Measurements from ENCODE around the gene IRF9.

Gene IRF9

GRCh38 chr14:24122898-24123297 lies 38.2 kb upstream of the IRF9 start:
- Mint-ChIP-seq H3K4me1 (peaks cover 6% of the 10 kb centered on the region), H3K27ac (ENCODE audit: low read depth) (no peak overlapping the region), H3K27me3 (no peaks in the 10 kb centered on the region), H3K9me3 (no peaks in the 10 kb centered on the region), H3K4me3 (no peak overlapping the region), H3K36me3 (ENCODE audit: insufficient read depth) (peaks cover 46% of the 10 kb centered on the region)
- ATAC-seq (replicated peaks; ENCODE audit: extremely low read depth, poor library complexity, severe bottlenecking) (no peak), DNase-seq (ENCODE audit: low spot score in 2 of 2) (no peak)

- Mint-ChIP-seq H3K9me3 (no peaks in the 10 kb centered on the region), H3K27ac (ENCODE audit: low read depth) (no peak overlapping the region)
- ATAC-seq (replicated peaks; ENCODE audit: extremely low read depth, poor library complexity, severe bottlenecking) = no peak
Observed at GRCh38 chr14:24123424-24124417, 37.3 kb upstream of the IRF9 start.

GRCh38 chr14:24126939-24127338 lies 34.1 kb upstream of the IRF9 start:
- H3K27me3 Mint-ChIP-seq = no peaks in the 10 kb centered on the region
- H3K4me3 Mint-ChIP-seq = no peak overlapping the region
- DNase-seq (ENCODE audit: low spot score in 2 of 2) (no peak), ATAC-seq (replicated peaks; ENCODE audit: extremely low read depth, poor library complexity, severe bottlenecking) (no peak)
- H3K4me1 Mint-ChIP-seq = peaks cover 3% of the 10 kb centered on the region
- no peaks in the 10 kb centered on the region for H3K9me3 Mint-ChIP-seq
- H3K36me3 Mint-ChIP-seq (ENCODE audit: insufficient read depth) = peaks cover 17% of the 10 kb centered on the region
- no peak overlapping the region for H3K27ac Mint-ChIP-seq (ENCODE audit: low read depth)

More at GRCh38 chr14:24123424-24124417, 37.3 kb upstream of the IRF9 start:
- Mint-ChIP-seq H3K36me3 (ENCODE audit: insufficient read depth) (peaks cover 42% of the 10 kb centered on the region), H3K27me3 (no peaks in the 10 kb centered on the region), H3K4me3 (no peak overlapping the region), H3K4me1 (peaks cover 1% of the 10 kb centered on the region)
- no peak for DNase-seq (ENCODE audit: low spot score in 2 of 2)

- no peak overlapping the region for H3K27ac Mint-ChIP-seq (ENCODE audit: low read depth)
- ATAC-seq (replicated peaks; ENCODE audit: extremely low read depth, poor library complexity, severe bottlenecking) = no peak
- H3K27me3 Mint-ChIP-seq = no peaks in the 10 kb centered on the region
- no peak for DNase-seq (ENCODE audit: low spot score in 2 of 2)
- H3K4me3 Mint-ChIP-seq = no peak overlapping the region
- peaks cover 10% of the 10 kb centered on the region for H3K36me3 Mint-ChIP-seq (ENCODE audit: insufficient read depth)
- peaks cover 11% of the 10 kb centered on the region for H3K4me1 Mint-ChIP-seq
- no peaks in the 10 kb centered on the region for H3K9me3 Mint-ChIP-seq
Observed at GRCh38 chr14:24127673-24128072, 33.4 kb upstream of the IRF9 start.

- peaks cover 3% of the 10 kb centered on the region for H3K36me3 Mint-ChIP-seq (ENCODE audit: insufficient read depth)
- H3K27ac Mint-ChIP-seq (ENCODE audit: low read depth) = no peak overlapping the region
- no peaks in the 10 kb centered on the region for H3K27me3 Mint-ChIP-seq
- H3K4me3 Mint-ChIP-seq = no peak overlapping the region
- no peak for ATAC-seq (replicated peaks; ENCODE audit: extremely low read depth, poor library complexity, severe bottlenecking)
- H3K9me3 Mint-ChIP-seq = no peaks in the 10 kb centered on the region
- no peak for DNase-seq (ENCODE audit: low spot score in 2 of 2)
- H3K4me1 Mint-ChIP-seq = peaks cover 14% of the 10 kb centered on the region
Observed at GRCh38 chr14:24129410-24129998, 31.6 kb upstream of the IRF9 start.

- no peak for ATAC-seq (replicated peaks; ENCODE audit: extremely low read depth, poor library complexity, severe bottlenecking)
- peaks cover 20% of the 10 kb centered on the region for H3K4me1 Mint-ChIP-seq
- DNase-seq (ENCODE audit: low spot score in 2 of 2) = no peak
- H3K9me3 Mint-ChIP-seq = no peaks in the 10 kb centered on the region
- H3K4me3 Mint-ChIP-seq = no peak within 1 kb of the TSS
- no peaks in the 10 kb centered on the region for H3K27me3 Mint-ChIP-seq
- no peak within 1 kb of the TSS for H3K27ac Mint-ChIP-seq (ENCODE audit: low read depth)
- H3K36me3 Mint-ChIP-seq (ENCODE audit: insufficient read depth) = peaks cover 3% of the 10 kb centered on the region
Observed at GRCh38 chr14:24130380-24130716, 30.7 kb upstream of the IRF9 start, which contains the start of gene FITM1. Gene FITM1, plus strand, starts transcription at chr14:24130659. Its CDS starts 905 bp downstream, at chr14:24131564.

GRCh38 chr14:24130717-24131548 lies 30.1 kb upstream of the IRF9 start:
- Mint-ChIP-seq H3K4me1 (peaks cover 25% of the 10 kb centered on the region), H3K36me3 (ENCODE audit: insufficient read depth) (peaks cover 3% of the 10 kb centered on the region), H3K27ac (ENCODE audit: low read depth) (no peak overlapping the region), H3K27me3 (no peaks in the 10 kb centered on the region), H3K9me3 (no peaks in the 10 kb centered on the region), H3K4me3 (no peak overlapping the region)
- ATAC-seq (replicated peaks; ENCODE audit: extremely low read depth, poor library complexity, severe bottlenecking) (no peak), DNase-seq (ENCODE audit: low spot score in 2 of 2) (no peak)

GRCh38 chr14:24131549-24131966 lies 29.5 kb upstream of the IRF9 start:
- peaks cover 26% of the 10 kb centered on the region for H3K4me1 Mint-ChIP-seq
- no peak overlapping the region for H3K4me3 Mint-ChIP-seq
- no peaks in the 10 kb centered on the region for H3K9me3 Mint-ChIP-seq
- no peak overlapping the region for H3K27ac Mint-ChIP-seq (ENCODE audit: low read depth)
- peaks cover 3% of the 10 kb centered on the region for H3K36me3 Mint-ChIP-seq (ENCODE audit: insufficient read depth)
- no peaks in the 10 kb centered on the region for H3K27me3 Mint-ChIP-seq
- no peak for DNase-seq (ENCODE audit: low spot score in 2 of 2)
- no peak for ATAC-seq (replicated peaks; ENCODE audit: extremely low read depth, poor library complexity, severe bottlenecking)

GRCh38 chr14:24132061-24132685 lies 28.9 kb upstream of the IRF9 start:
- peaks cover 9% of the 10 kb centered on the region for H3K36me3 Mint-ChIP-seq (ENCODE audit: insufficient read depth)
- DNase-seq (ENCODE audit: low spot score in 2 of 2) = no peak
- peak overlapping the region; percentile 41 for H3K4me3 Mint-ChIP-seq
- H3K4me1 Mint-ChIP-seq = peaks cover 32% of the 10 kb centered on the region
- no peak overlapping the region for H3K27ac Mint-ChIP-seq (ENCODE audit: low read depth)
- H3K9me3 Mint-ChIP-seq = no peaks in the 10 kb centered on the region
- ATAC-seq (replicated peaks; ENCODE audit: extremely low read depth, poor library complexity, severe bottlenecking) = no peak
- no peaks in the 10 kb centered on the region for H3K27me3 Mint-ChIP-seq

GRCh38 chr14:24132976-24133375 lies 28.1 kb upstream of the IRF9 start:
- H3K27me3 Mint-ChIP-seq = no peaks in the 10 kb centered on the region
- H3K4me1 Mint-ChIP-seq = peaks cover 38% of the 10 kb centered on the region
- no peak overlapping the region for H3K27ac Mint-ChIP-seq (ENCODE audit: low read depth)
- peaks cover 10% of the 10 kb centered on the region for H3K36me3 Mint-ChIP-seq (ENCODE audit: insufficient read depth)
- DNase-seq (ENCODE audit: low spot score in 2 of 2) (no peak), ATAC-seq (replicated peaks; ENCODE audit: extremely low read depth, poor library complexity, severe bottlenecking) (no peak)
- H3K4me3 Mint-ChIP-seq = no peak overlapping the region
- no peaks in the 10 kb centered on the region for H3K9me3 Mint-ChIP-seq

GRCh38 chr14:24133735-24134134 lies 27.3 kb upstream of the IRF9 start:
- no peaks in the 10 kb centered on the region for H3K9me3 Mint-ChIP-seq
- no peak overlapping the region for H3K4me3 Mint-ChIP-seq
- no peak for DNase-seq (ENCODE audit: low spot score in 2 of 2)
- peaks cover 41% of the 10 kb centered on the region for H3K4me1 Mint-ChIP-seq
- no peaks in the 10 kb centered on the region for H3K27me3 Mint-ChIP-seq
- peaks cover 13% of the 10 kb centered on the region for H3K36me3 Mint-ChIP-seq (ENCODE audit: insufficient read depth)
- no peak overlapping the region for H3K27ac Mint-ChIP-seq (ENCODE audit: low read depth)
- no peak for ATAC-seq (replicated peaks; ENCODE audit: extremely low read depth, poor library complexity, severe bottlenecking)

GRCh38 chr14:24135584-24135833 lies 25.6 kb upstream of the IRF9 start:
- ATAC-seq (replicated peaks; ENCODE audit: extremely low read depth, poor library complexity, severe bottlenecking) (no peak), DNase-seq (ENCODE audit: low spot score in 2 of 2) (no peak)
- H3K27me3 Mint-ChIP-seq = no peaks in the 10 kb centered on the region
- H3K36me3 Mint-ChIP-seq (ENCODE audit: insufficient read depth) = peaks cover 12% of the 10 kb centered on the region
- H3K4me3 Mint-ChIP-seq = peak overlapping the region; percentile 90
- peak overlapping the region; percentile 89 for H3K27ac Mint-ChIP-seq (ENCODE audit: low read depth)
- H3K9me3 Mint-ChIP-seq = no peaks in the 10 kb centered on the region
- H3K4me1 Mint-ChIP-seq = peaks cover 51% of the 10 kb centered on the region

Measured in central memory CD8-positive, alpha-beta T cell (primary cell).